ENCODE measurements around the gene MYH16.
"Not testable (repeated sequence)": the region's sequence is repeated elsewhere in the genome, so short reads cannot be mapped to it uniquely, and the experiment has no call there.

The MYH16 gene

GRCh38 chr7:99309111-99309510 lies 36.5 kb downstream of the MYH16 start:
- DNase-seq, result no peak

GRCh38 chr7:99310004-99310403 lies 37.4 kb downstream of the MYH16 start:
- no peak for DNase-seq

GRCh38 chr7:99311702-99312101 lies 39.1 kb downstream of the MYH16 start:
- DNase-seq, result no peak

DNA sequence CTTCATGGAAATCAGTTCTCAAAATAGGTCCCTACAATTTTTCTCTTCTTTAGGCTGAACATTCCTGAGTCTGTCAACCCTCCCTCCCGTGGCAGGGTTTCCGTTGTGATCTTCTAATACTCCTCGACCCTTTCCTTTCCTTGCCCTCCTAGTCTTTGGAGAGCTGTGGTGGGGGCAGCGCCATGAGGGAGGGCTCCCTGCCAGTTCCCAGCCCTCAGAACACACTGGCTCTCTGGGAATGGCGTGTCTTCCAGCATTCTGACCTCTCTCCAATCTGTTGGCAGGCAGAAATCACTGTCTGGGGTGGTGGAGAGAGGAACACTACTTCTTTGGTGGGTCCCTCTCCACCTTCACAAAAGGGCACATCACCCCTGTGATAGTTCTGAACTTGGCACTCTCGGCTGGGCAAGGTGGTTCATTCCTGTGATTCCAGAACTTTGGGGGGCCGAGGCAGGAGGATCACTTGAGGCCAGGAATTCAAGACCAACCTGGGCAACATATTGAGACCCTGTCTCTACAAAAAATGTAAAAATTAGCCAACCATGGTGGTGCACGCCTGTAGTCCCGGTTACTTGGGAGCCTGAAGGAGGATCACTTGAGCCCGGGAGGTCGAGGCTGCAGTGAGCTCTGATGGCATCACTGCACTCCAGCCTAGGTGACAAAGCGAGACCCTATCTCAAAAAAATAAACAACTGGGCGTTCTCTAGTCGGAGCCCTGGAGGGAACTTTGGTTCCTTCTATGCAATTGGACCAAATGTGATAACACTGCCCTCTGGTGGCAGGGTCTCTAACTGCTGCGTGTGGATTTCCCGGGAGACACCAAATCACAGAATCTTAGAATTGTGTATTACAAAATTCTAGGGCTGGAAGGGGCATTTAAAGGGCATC lies 39.9 kb downstream of the MYH16 start:
- peak; percentile 87 for DNase-seq

DNA sequence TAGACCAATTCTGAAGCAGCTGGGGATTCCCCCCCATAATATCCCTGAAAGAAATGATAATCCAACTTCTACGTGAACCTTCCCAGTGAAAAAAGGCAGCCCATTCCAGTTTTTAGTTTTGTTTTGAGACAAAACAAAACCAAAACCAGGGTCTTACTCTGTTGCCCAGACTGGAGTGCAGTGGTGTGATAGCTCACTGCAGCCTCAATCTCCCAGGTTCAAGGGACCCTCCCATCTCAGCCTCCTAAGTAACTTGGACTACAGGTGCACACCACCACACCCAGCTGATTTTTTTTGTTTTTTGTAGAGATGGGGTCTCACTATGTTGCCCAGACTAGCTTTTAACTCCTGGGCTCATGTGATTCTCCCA lies 40.5 kb downstream of the MYH16 start:
- no peak for DNase-seq

DNA sequence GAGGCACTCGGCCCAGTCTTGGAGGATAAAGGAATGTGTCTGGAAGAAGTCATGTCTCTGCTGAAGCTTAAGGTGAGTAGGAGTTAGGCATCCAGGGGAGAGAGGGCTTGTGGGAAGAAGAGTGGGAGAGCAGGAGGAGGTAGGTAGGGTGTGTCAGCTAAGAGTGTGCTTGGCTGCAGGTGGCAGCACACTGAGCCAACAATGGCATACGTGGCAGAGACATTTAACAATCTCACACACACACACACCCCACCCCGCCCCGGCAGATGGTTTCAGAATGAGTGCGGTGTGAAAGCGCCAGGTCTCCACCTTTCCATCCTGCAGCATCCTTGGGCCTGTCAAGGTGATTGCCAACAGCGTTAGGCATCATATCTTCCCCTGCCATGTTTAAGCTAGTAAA lies 41.9 kb downstream of the MYH16 start:
- peak; percentile 63 for DNase-seq

- DNase-seq, result no peak
Observed at GRCh38 chr7:99320371-99320770, 47.7 kb downstream of the MYH16 start.

DNA sequence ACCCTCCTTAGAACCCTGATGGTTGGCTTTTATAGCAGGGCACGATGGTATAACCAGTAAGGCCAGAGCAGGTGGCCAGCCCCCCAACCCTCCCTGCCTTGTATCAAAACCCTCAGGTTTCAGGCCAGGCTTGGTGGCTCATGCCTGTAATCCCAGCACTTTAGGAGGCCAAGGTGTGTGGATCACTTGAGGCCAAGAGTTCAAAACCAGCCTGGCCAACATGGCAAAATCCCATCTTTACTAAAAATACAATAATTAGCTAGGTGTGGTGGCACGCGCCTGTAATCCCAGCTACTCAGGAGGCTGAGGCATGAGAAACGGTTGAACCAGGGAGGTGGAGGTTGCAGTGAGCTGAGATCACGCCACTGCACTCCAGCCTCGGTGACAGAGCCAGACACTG lies 50.0 kb downstream of the MYH16 start:
- DNase-seq, result not testable (repeated sequence)

- DNase-seq, result no peak
Observed at GRCh38 chr7:99324559-99324958, 51.9 kb downstream of the MYH16 start.

DNA sequence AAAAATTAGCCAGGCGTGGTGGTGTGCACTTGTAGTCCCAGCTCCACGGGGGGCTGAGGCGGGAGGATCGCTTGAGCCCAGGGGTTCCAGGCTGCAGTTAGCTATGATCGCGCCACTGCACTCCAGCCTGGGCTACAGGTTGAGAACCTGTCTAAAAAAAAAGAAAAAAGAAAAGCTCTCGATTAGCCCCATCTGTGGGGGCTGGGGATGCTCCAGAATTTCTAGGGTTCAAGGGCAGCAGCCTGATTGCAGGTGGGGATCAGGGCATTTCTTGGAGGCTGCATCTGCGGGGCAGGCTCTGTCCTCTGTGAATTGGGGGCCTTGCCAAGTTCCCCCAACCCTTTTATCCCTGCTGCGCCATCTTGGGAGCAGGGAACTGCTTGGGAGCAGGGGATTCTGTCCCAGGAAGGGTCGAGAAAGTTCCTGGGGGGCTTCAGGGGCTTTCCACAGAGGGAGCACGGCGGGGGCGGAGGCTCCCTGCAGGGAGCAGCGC lies 52.4 kb downstream of the MYH16 start:
- DNase-seq, result peak; percentile 31

GRCh38 chr7:99325592-99326407 lies 53.2 kb downstream of the MYH16 start, which contains the start of gene ARPC1A:
Gene ARPC1A (plus strand): TSS chr7:99325898. CDS start chr7:99333354, 7,456 bp downstream.
- DNase-seq, result peak; percentile 94

DNA sequence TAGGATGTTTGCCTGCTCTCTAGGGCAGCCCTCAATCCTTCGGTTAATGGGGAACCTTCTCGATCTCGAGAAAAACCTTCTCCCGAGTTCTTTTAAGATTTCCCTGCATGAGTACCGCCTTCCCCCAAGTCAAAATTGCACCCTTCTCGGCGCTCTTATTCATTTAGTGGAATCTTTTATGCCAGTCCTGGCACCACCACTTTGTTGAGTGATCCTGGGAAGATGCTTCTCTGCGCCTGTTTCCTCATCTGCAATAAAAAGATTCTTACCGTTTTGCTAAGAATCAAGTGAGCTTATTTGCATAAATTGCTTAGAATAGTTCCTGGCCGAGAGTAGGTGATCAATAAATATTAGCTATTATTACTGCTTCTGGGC lies 53.8 kb downstream of the MYH16 start:
- DNase-seq, result no peak

- peak; percentile 34 for DNase-seq
Observed at GRCh38 chr7:99330314-99330961, 57.8 kb downstream of the MYH16 start.

DNA sequence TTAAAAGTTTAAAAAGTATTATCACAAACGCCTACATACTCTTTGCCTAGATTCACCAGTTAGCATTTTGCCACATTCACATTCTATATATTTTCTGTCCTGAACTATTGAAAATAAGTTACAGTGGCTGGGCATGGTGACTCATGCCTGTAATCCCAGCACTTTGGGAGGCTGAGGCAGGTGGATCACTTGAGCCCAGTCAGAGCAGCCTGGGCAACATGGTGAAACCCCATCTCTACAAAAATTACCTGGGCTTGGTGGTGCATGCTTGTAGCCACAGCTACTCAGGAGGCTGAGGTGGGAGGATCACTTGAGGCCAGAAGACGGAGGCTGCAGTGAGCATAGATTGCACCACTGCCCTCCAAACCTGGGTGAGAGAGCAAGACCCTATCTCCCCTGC lies 58.4 kb downstream of the MYH16 start:
- peak; percentile 49 for DNase-seq

- no peak for DNase-seq
Observed at GRCh38 chr7:99339595-99339994, 67.0 kb downstream of the MYH16 start.

DNA sequence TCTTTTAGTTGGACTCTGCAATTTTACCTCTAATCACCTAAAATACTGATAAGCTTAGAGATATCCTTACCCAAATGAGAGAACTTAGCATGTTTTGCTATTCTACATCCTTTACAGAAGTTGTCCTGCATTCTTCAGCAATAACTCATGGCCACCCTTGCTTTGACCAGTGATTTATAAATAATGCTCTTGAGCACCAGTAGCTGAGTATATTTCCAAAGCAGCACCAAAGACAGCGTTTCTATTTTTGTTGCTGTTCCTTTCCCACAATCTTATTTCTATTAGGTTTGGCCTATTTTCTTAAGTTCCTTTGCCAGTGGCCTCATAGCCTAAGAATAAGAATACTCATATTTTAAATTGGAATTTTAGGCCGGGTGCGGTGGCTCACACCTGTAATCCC lies 68.0 kb downstream of the MYH16 start:
- DNase-seq, result no peak

GRCh38 chr7:99344061-99344647 lies 71.5 kb downstream of the MYH16 start:
- no peak for DNase-seq

GRCh38 chr7:99350641-99351040 lies 78.0 kb downstream of the MYH16 start:
- not testable (repeated sequence) for DNase-seq

DNA sequence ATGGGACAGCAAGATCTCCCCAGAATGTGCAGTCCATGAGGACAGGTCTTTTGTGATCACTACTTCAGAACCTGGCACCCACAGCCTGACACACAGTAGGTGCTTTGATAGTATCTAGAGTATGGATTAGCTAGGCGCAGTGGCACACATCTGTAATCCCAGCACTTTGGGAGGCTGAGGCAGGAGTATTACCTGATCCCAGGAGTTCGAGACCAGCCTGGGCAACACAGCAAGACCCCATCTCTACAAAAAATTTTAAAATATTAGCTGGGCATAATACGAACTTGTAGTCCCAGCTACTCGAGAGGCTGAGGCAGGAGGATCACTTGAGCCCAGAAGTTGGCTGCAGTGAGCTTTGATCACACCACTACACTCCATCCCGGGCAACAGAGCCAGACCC lies 79.6 kb downstream of the MYH16 start:
- DNase-seq, result no peak

- DNase-seq, result no peak
Observed at GRCh38 chr7:99355098-99355497, 82.5 kb downstream of the MYH16 start.

- no peak for DNase-seq
Observed at GRCh38 chr7:99357701-99358490, 85.3 kb downstream of the MYH16 start.

DNA sequence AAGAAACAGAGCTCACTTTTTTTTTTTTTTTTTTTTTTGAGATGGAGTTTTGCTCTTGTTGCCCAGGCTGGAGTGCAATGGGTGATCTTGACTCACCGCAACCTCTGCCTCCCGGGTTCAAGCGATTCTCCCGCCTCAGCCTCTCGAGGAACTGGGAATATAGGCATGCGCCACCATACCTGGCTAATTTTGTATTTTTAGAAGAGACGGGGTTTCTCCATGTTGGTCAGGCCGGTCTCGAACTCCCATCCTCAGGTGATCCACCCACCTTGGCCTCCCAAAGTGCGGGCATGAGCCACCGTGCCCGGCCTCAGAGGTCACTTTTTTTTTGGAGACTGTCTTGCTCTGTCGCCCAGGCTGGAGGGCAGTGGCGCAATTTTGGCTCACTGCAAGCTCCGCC lies 85.9 kb downstream of the MYH16 start:
- not testable (repeated sequence) for DNase-seq
